ENCODE measurements around the gene UNC5B. TPM values are rescaled to one million over a fixed set of nuclear protein-coding genes. Genes with fewer than 3 reads are reported as not detected.

UNC5B gene
- 0.57 to 0.87 TPM (median 0.71 TPM) in 5 replicates for total RNA-seq (2022; extraction: Qiagen RNA extraction; ENCODE audit: low read depth)

DNA sequence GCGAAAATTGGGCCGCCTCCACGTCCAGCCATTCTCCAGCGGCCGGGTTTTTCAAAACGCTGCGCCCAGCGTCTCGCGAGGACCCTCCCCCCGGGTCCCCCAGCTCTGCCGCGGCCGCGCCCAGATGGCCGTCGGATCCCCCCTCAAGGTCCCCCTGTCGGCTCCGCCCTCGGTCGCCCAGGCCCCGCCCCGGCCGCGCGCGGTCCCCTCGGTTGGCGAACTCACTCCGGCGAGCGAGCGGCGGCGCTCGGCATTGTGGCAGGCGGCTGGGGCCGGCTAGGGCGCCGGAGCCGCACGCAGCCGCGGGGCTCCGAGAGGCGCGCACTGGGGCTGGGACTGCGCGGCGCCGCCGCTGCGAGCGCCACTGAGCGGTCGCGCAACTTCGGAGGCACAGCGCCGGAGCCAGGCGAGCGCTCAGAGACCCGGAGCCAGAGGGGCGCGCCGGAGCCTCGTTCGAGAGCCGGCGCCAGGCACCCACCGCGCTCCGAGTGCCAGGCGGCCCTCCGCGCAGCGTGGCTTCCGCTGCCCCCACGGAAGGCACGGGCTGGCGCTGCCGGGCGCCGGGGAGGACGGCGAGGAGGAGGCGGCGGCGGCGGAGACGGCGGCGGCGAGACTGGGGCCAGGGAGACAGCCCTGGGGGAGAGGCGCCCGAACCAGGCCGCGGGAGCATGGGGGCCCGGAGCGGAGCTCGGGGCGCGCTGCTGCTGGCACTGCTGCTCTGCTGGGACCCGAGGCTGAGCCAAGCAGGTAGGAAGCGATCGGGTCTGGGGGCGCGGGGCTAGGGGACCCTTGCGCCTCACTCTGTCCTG, at the start of gene UNC5B:
Gene UNC5B, plus strand, starts transcription at position 253 of the 809 bp plus-strand sequence. Its CDS starts 416 bp downstream, at position 669.

DNA sequence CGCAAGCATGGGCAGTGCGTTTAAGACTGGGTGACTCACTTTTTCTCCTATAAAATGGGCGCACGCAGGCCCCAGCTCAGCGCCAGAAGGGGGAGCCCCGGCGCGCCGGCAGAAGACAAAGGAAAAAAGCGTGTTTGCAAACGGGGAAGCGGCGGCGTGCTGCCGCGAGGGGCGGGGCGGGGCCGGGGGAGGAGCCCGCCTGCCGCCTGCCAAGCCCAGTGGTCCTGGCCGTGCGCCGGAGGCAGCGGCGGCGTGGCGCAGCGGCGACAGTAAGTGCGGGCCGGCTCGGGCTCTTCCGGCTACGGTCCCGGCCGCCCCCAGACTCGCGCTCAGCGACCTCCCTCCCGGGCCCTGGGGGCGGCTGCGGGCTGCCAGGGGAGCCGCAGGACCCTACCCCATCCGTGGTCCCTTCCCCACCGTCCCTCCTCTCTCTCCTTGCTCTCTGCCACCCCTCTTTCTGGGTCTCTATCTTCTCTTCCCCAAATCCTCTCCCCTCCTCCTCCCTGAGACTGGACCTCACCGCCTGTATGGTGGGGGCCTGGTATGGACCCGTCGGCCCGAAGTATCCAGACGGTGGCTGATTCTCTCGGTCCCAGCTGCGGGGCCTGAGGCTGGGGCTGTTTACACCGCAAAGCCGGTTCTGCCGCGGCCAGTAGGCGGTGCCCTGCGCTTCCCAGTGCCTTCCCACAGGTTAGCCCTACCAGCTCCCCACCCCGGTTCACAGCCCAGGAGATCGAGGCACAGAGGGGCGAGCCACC, 106.9 kb downstream of the UNC5B start, which contains the start of gene SLC29A3:
Gene SLC29A3, plus strand, starts transcription at position 218 of the 758 bp plus-strand sequence. Its CDS starts 51 bp downstream, at position 269.

Other genes with a start within 250 kb of the UNC5B start
- gene SLC29A3, start 106.7 kb downstream of the UNC5B start, total RNA-seq (2022; extraction: Qiagen RNA extraction; ENCODE audit: low read depth) = 13.1 to 15.7 TPM (median 14.0 TPM) in 5 replicates
- gene CDH23, start 184.3 kb downstream of the UNC5B start, total RNA-seq (2022; extraction: Qiagen RNA extraction; ENCODE audit: low read depth) = 2.2 to 2.7 TPM (median 2.3 TPM) in 5 replicates